Measurements from ENCODE around the gene MREG. TPM values are rescaled to one million over a fixed set of nuclear protein-coding genes. Genes with fewer than 3 reads are reported as not detected.

Gene MREG, protein sequence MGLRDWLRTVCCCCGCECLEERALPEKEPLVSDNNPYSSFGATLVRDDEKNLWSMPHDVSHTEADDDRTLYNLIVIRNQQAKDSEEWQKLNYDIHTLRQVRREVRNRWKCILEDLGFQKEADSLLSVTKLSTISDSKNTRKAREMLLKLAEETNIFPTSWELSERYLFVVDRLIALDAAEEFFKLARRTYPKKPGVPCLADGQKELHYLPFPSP
- 48.4 TPM for total RNA-seq (ENCODE audit: unreplicated experiment)
- long read RNA-seq, partial matches to known transcripts = 1 of 11 reads
- long read RNA-seq, other reads (novel, unspliced or antisense) = 7 of 11 reads

GRCh38 chr2:216013080-216013909 lies at the start of gene MREG:
TSS of gene MREG (minus strand) at chr2:216013551. CDS start at chr2:216013327, 224 bp downstream.
- peak within 1 kb of the TSS; percentile 95 for H3K4me3 Mint-ChIP-seq (ENCODE audit: unreplicated experiment)
- peaks cover 28% of the 10 kb centered on the region for H3K9me3 Mint-ChIP-seq (ENCODE audit: unreplicated experiment)
- H3K4me1 Mint-ChIP-seq (ENCODE audit: low read depth, unreplicated experiment) = peaks cover 43% of the 10 kb centered on the region
- peak; percentile 91 for DNase-seq
- H3K27ac Mint-ChIP-seq (ENCODE audit: unreplicated experiment) = peak within 1 kb of the TSS; percentile 90
- H3K36me3 Mint-ChIP-seq (ENCODE audit: unreplicated experiment) = peaks cover 4% of the 10 kb centered on the region
- H3K27me3 Mint-ChIP-seq (ENCODE audit: unreplicated experiment) = peaks cover 11% of the 10 kb centered on the region
- peak; percentile 66 for TF ChIP-seq CTCF (IDR thresholded peaks at IDR 0.05; ENCODE audit: partially characterized antibody, unreplicated experiment)

GRCh38 chr2:216059233-216059834 lies 46.0 kb upstream of the MREG start:
- no peak overlapping the region for H3K27ac Mint-ChIP-seq (ENCODE audit: unreplicated experiment)
- DNase-seq = no peak
- H3K4me1 Mint-ChIP-seq (ENCODE audit: low read depth, unreplicated experiment) = no peaks in the 10 kb centered on the region
- no peak overlapping the region for H3K4me3 Mint-ChIP-seq (ENCODE audit: unreplicated experiment)
- no peaks in the 10 kb centered on the region for H3K36me3 Mint-ChIP-seq (ENCODE audit: unreplicated experiment)
- peaks cover 2% of the 10 kb centered on the region for H3K27me3 Mint-ChIP-seq (ENCODE audit: unreplicated experiment)
- peak; percentile 57 for TF ChIP-seq CTCF (IDR thresholded peaks at IDR 0.05; ENCODE audit: partially characterized antibody, unreplicated experiment)
- no peaks in the 10 kb centered on the region for H3K9me3 Mint-ChIP-seq (ENCODE audit: unreplicated experiment)

GRCh38 chr2:216057688-216058193 lies 44.4 kb upstream of the MREG start:
- no peak for DNase-seq

DNA sequence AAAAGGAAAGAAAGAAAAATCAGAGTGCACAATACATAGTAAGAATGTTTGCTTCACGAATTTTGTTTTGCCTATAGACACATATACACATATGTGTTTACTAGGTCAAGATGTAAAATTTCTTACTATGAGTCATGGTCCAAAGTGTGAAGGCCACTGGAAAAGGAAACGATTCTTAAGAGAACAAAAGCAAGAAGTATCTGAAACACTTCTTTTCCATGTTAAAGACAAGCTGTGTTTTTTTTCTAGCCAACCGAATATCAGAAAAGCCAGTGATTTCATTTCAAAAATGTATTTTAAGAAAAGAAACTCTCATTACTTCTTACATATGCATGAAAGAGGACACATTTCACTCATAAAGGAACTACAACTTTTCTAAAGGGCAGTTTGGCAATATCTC lies 43.4 kb upstream of the MREG start:
- TF ChIP-seq CTCF (IDR thresholded peaks at IDR 0.05; ENCODE audit: partially characterized antibody, unreplicated experiment) = no peak
- no peak for DNase-seq
- Mint-ChIP-seq H3K36me3 (ENCODE audit: unreplicated experiment) (no peaks in the 10 kb centered on the region), H3K27ac (ENCODE audit: unreplicated experiment) (no peak overlapping the region), H3K4me1 (ENCODE audit: low read depth, unreplicated experiment) (no peaks in the 10 kb centered on the region), H3K4me3 (ENCODE audit: unreplicated experiment) (no peak overlapping the region), H3K27me3 (ENCODE audit: unreplicated experiment) (peaks cover 2% of the 10 kb centered on the region), H3K9me3 (ENCODE audit: unreplicated experiment) (no peaks in the 10 kb centered on the region)

More at GRCh38 chr2:216057688-216058193, 44.4 kb upstream of the MREG start:
- Mint-ChIP-seq H3K4me3 (ENCODE audit: unreplicated experiment) (no peak overlapping the region), H3K27ac (ENCODE audit: unreplicated experiment) (no peak overlapping the region), H3K9me3 (ENCODE audit: unreplicated experiment) (no peaks in the 10 kb centered on the region), H3K27me3 (ENCODE audit: unreplicated experiment) (peaks cover 2% of the 10 kb centered on the region), H3K4me1 (ENCODE audit: low read depth, unreplicated experiment) (no peaks in the 10 kb centered on the region), H3K36me3 (ENCODE audit: unreplicated experiment) (no peaks in the 10 kb centered on the region)
- TF ChIP-seq CTCF (IDR thresholded peaks at IDR 0.05; ENCODE audit: partially characterized antibody, unreplicated experiment) = no peak

Data from glutamatergic neuron (in vitro differentiated cells).